IMR-90 (cell line): Measurements from ENCODE around the gene CPNE9. TPM values are rescaled to one million over a fixed set of nuclear protein-coding genes. Genes with fewer than 3 reads are reported as not detected.

Source experiments
- ATAC-seq: fragments of 200-7000 bp; cut with Tn5 transposase; 2 replicates; pipeline ENCODE4 v1.9.1; 2020; ENCODE audit warnings: low read depth, mild to moderate bottlenecking, moderate library complexity
- BruUV-seq: library from RNA; stranded (reverse); fragments of 400-500 nt; replicated peaks from 2 replicates; lab custom pipeline; 2021; lab: Mats Ljungman, UMichigan
- CTCF ChIA-PET: fragments of 300-600 bp; formaldehyde crosslinking; extraction: SDS; loops from one replicate; lab custom pipeline; 2021; ENCODE audit warnings: antibody characterized with exemption; lab: Yijun Ruan, JAX
- POLR2A ChIA-PET: fragments of 300-600 bp; sonication (Branson Sonifier 250); formaldehyde crosslinking; loops from one replicate; lab custom pipeline; 2022; ENCODE audit warnings: antibody characterized with exemption; ENCODE audit not compliant: unreplicated experiment; lab: Charles Lee
- DNase-seq: peaks from one replicate; pipeline ENCODE4 v3.0.0; 2013
- H2AFZ ChIP-seq: replicated peaks from 2 replicates; pipeline ENCODE3; 2013; ENCODE audit warnings: low read length, mild to moderate bottlenecking; ENCODE audit not compliant: poor library complexity
- H2AK5ac ChIP-seq: 2 replicates; pipeline ENCODE4 v1.6.1; 2013; ENCODE audit warnings: low read depth, low read length, inconsistent platforms
- H2AK9ac ChIP-seq: replicated peaks from 2 replicates; pipeline ENCODE3; 2013; ENCODE audit warnings: mild to moderate bottlenecking, low read depth, low read length, moderate library complexity; ENCODE audit not compliant: poor library complexity
- H2BK120ac ChIP-seq: 2 replicates; pipeline ENCODE4 v1.6.1; 2013; ENCODE audit warnings: low read depth, low read length, inconsistent platforms
- H2BK15ac ChIP-seq: 3 replicates; pipeline ENCODE4 v1.6.1; 2013; ENCODE audit warnings: low read depth, low read length, inconsistent platforms
- H2BK20ac ChIP-seq: 2 replicates; pipeline ENCODE4 v1.6.1; 2013; ENCODE audit warnings: low read depth, mild to moderate bottlenecking, inconsistent platforms, low read length, moderate library complexity
- H2BK5ac ChIP-seq: 2 replicates; pipeline ENCODE4 v1.6.1; 2013; ENCODE audit warnings: mild to moderate bottlenecking, low read depth, low read length, inconsistent platforms; ENCODE audit not compliant: poor library complexity, severe bottlenecking
- H3K14ac ChIP-seq: replicated peaks from 2 replicates; pipeline ENCODE4 v1.6.1; 2013; ENCODE audit warnings: low read depth, low read length, inconsistent platforms
- H3K18ac ChIP-seq: 2 replicates; pipeline ENCODE4 v1.6.1; 2013; ENCODE audit warnings: low read depth, low read length, control low read depth
- H3K23ac ChIP-seq: 2 replicates; pipeline ENCODE4 v1.6.1; 2013; ENCODE audit warnings: low read depth, low read length, inconsistent platforms
- H3K27ac ChIP-seq: 2 replicates; pipeline ENCODE4 v1.5.1; 2013; ENCODE audit warnings: mild to moderate bottlenecking, control low read depth, low read length; ENCODE audit not compliant: insufficient read depth
- H3K27me3 ChIP-seq: 2 replicates; pipeline ENCODE4 v1.6.1; 2013; ENCODE audit warnings: low read length; ENCODE audit not compliant: control insufficient read depth, insufficient read depth
- H3K36me3 ChIP-seq: 2 replicates; pipeline ENCODE4 v1.6.1; 2013; ENCODE audit warnings: low read length, mixed read lengths; ENCODE audit not compliant: control insufficient read depth, insufficient read depth
- H3K4ac ChIP-seq: 2 replicates; pipeline ENCODE4 v1.6.1; 2013; ENCODE audit warnings: low read depth, low read length, inconsistent platforms
- H3K4me1 ChIP-seq: 2 replicates; pipeline ENCODE4 v1.6.1; 2013; ENCODE audit warnings: low read length, mixed read lengths; ENCODE audit not compliant: control insufficient read depth, insufficient read depth
- H3K4me2 ChIP-seq: 2 replicates; pipeline ENCODE4 v1.6.1; 2013; ENCODE audit warnings: low read depth, mild to moderate bottlenecking, control low read depth, low read length, moderate library complexity
- H3K4me3 ChIP-seq: 2 replicates; pipeline ENCODE4 v1.5.1; 2013; ENCODE audit warnings: low read depth, mild to moderate bottlenecking, control low read depth, low read length, moderate library complexity; ENCODE audit not compliant: insufficient read depth
- H3K56ac ChIP-seq: 2 replicates; pipeline ENCODE4 v1.6.1; 2013; ENCODE audit warnings: low read length, inconsistent platforms; ENCODE audit not compliant: insufficient read depth; ENCODE audit errors: extremely low read depth
- H3K79me1 ChIP-seq, 2 experiments: 2 replicates each; pipeline ENCODE4 v1.6.1; 2013; ENCODE audit warnings: low read length in 2 of 2, inconsistent platforms in 1 of 2, low read depth in 1 of 2
- H3K9ac ChIP-seq: 2 replicates; pipeline ENCODE4 v1.6.1; 2013; ENCODE audit warnings: low read depth, low read length, control low read depth
- H3K9me1 ChIP-seq: 2 replicates; pipeline ENCODE4 v1.6.1; 2013; ENCODE audit warnings: low read length, inconsistent platforms; ENCODE audit not compliant: insufficient read depth
- H3K9me3 ChIP-seq: 2 replicates; pipeline ENCODE4 v1.6.1; 2013; ENCODE audit warnings: low read length; ENCODE audit not compliant: control insufficient read depth, insufficient read depth
- H4K20me1 ChIP-seq: 2 replicates; pipeline ENCODE4 v1.6.1; 2013; ENCODE audit warnings: low read length, inconsistent platforms; ENCODE audit not compliant: insufficient read depth
- H4K5ac ChIP-seq: 2 replicates; pipeline ENCODE4 v1.6.1; 2013; ENCODE audit warnings: mild to moderate bottlenecking, low read depth, low read length, control low read depth
- H4K8ac ChIP-seq, 2 experiments: 2 replicates each; pipeline ENCODE4 v1.6.1; 2013; ENCODE audit warnings: low read depth in 2 of 2, low read length in 2 of 2, control low read depth in 1 of 2, inconsistent platforms in 1 of 2
- H4K91ac ChIP-seq: 2 replicates; pipeline ENCODE4 v1.6.1; 2013; ENCODE audit warnings: low read depth, low read length, inconsistent platforms; ENCODE audit not compliant: insufficient read depth
- BHLHE40 ChIP-seq: fragments of 150-350 bp; IDR thresholded peaks from 2 replicates; pipeline ENCODE4 v1.6.1; 2016; ENCODE audit warnings: mild to moderate bottlenecking, low read depth, low read length
- CEBPB ChIP-seq: IDR thresholded peaks from 2 replicates; pipeline ENCODE4 v1.6.1; 2012; ENCODE audit warnings: low read depth, low read length, improper control_type of control experiment
- CHD1 ChIP-seq: IDR thresholded peaks from 2 replicates; pipeline ENCODE4 v1.6.1; 2012; ENCODE audit warnings: low read depth, low read length, improper control_type of control experiment
- ELK1 ChIP-seq: fragments of 150-350 bp; IDR thresholded peaks from 2 replicates; pipeline ENCODE4 v1.6.1; 2016; ENCODE audit warnings: low read depth, mild to moderate bottlenecking, low read length, moderate library complexity, borderline replicate concordance
- FOS ChIP-seq: fragments of 150-350 bp; IDR thresholded peaks from 2 replicates; pipeline ENCODE4 v1.6.1; 2016; ENCODE audit warnings: low read depth, low read length
- MAFK ChIP-seq: IDR thresholded peaks from 2 replicates; pipeline ENCODE4 v1.6.1; 2012; ENCODE audit warnings: low read depth, low read length, improper control_type of control experiment
- MAZ ChIP-seq: IDR thresholded peaks from 2 replicates; pipeline ENCODE4 v1.6.1; 2012; ENCODE audit warnings: low read depth, mild to moderate bottlenecking, low read length, improper control_type of control experiment, moderate library complexity, borderline replicate concordance
- MXI1 ChIP-seq: IDR thresholded peaks from 2 replicates; pipeline ENCODE4 v1.6.1; 2012; ENCODE audit warnings: low read depth, mild to moderate bottlenecking, low read length, moderate library complexity, borderline replicate concordance
- NFE2L2 ChIP-seq: fragments of 150-350 bp; IDR thresholded peaks from 2 replicates; pipeline ENCODE4 v1.6.1; 2016; ENCODE audit warnings: low read depth, mild to moderate bottlenecking, low read length
- POLR2A ChIP-seq: IDR thresholded peaks from 2 replicates; pipeline ENCODE4 v1.6.1; 2012; ENCODE audit warnings: mild to moderate bottlenecking, low read depth, low read length
- RAD21 ChIP-seq: IDR thresholded peaks from 2 replicates; pipeline ENCODE4 v1.6.1; 2012; ENCODE audit warnings: low read length, improper control_type of control experiment
- RCOR1 ChIP-seq: IDR thresholded peaks from 2 replicates; pipeline ENCODE4 v1.6.1; 2012; ENCODE audit warnings: mild to moderate bottlenecking, low read length, improper control_type of control experiment; ENCODE audit not compliant: insufficient replicate concordance
- RFX5 ChIP-seq: IDR thresholded peaks from 2 replicates; pipeline ENCODE4 v1.8.0; 2012; ENCODE audit warnings: low read depth, mild to moderate bottlenecking, low read length, moderate library complexity
- SMC3 ChIP-seq: fragments of 150-350 bp; IDR thresholded peaks from 2 replicates; pipeline ENCODE4 v1.6.1; 2016; ENCODE audit warnings: low read depth, mild to moderate bottlenecking, antibody characterized with exemption, low read length, moderate library complexity
- USF2 ChIP-seq: fragments of 150-350 bp; IDR thresholded peaks from 2 replicates; pipeline ENCODE4 v1.6.1; 2017; ENCODE audit warnings: mild to moderate bottlenecking, antibody characterized with exemption, low read length, low read depth
- WGBS, 2 experiments: methylation state at CpG; one replicate each; pipeline versions ENCODE4 v1.1.5 to v1.1.7; 2013; ENCODE audit warnings: missing lambda C conversion rate in 2 of 2; ENCODE audit not compliant: insufficient read length in 1 of 2; ENCODE audit errors: extremely low coverage in 2 of 2; 5-methylcytosine and 5-hydroxymethylcytosine counted together
- dilution Hi-C: fragments of 300-500 bp; cut with HindIII; formaldehyde crosslinking; loops from one replicate; pipeline ENCODE4 v1.14.3; 2018; ENCODE audit warnings: low sequenced_read_pairs; ENCODE audit not compliant: unreplicated experiment
- in situ Hi-C: fragments of 300-500 bp; cut with MboI; formaldehyde crosslinking; loops from 3 replicates; pipeline ENCODE4 v1.14.3; 2019; ENCODE audit warnings: low sequenced_read_pairs, inconsistent platforms, mixed read lengths
- intact Hi-C: fragments of 100-400 bp; cut with micrococcal nuclease; formaldehyde crosslinking; loops from 2 replicates; pipeline ENCODE4 v1.10.0; 2022
- polyA plus RNA-seq, 3 experiments: library from polyadenylated mRNA; depleted of rRNA; stranded (reverse); fragments of >200 nt; gene quantifications; 2 replicates each; pipeline ENCODE4 v1.2.3, GENCODE V29; 2012; ENCODE audit warnings: low replicate concordance in 1 of 3
- total RNA-seq: library from RNA; depleted of rRNA; stranded (reverse); fragments of >200 nt; gene quantifications from 2 replicates; pipeline ENCODE4 v1.2.3, GENCODE V29; 2012
- TF ChIP-seq, protein P1 (sequence below): conservative IDR thresholded peaks from 2 replicates; pipeline ENCODE4 v1.5.1; 2012; ENCODE audit warnings: mild to moderate bottlenecking, low read depth, low read length, improper control_type of control experiment

Gene CPNE9
- total and polyA plus RNA-seq, 2 of the 4 experiments (the other 2 are of a cell fraction): not detected

- intact Hi-C loops (no loop called here), dilution Hi-C loops (no loop called here), in situ Hi-C loops (no loop called here)
- POLR2A ChIA-PET: no interaction called here
- H3K36me3 ChIP-seq: peaks cover 46% of the 10 kb centered on the region
- H3K9me3 ChIP-seq: no peaks in the 10 kb centered on the region
- H4K20me1 ChIP-seq: no peaks in the 10 kb centered on the region
- no peak overlapping the region for H3K9ac ChIP-seq
- no peak for DNase-seq
- H3K4me2 ChIP-seq: no peak overlapping the region
- ATAC-seq: no peak
- no peak overlapping the region for H2BK15ac ChIP-seq
- H3K4me3 ChIP-seq: no peak overlapping the region
- H3K4ac ChIP-seq: no peak overlapping the region
- BruUV-seq: no TSS peak
- no peak overlapping the region for H2AFZ ChIP-seq
- no peak for TF ChIP-seq BHLHE40
- TF ChIP-seq FOS: no peak
- TF ChIP-seq NFE2L2: no peak
- TF ChIP-seq, protein P1, sequence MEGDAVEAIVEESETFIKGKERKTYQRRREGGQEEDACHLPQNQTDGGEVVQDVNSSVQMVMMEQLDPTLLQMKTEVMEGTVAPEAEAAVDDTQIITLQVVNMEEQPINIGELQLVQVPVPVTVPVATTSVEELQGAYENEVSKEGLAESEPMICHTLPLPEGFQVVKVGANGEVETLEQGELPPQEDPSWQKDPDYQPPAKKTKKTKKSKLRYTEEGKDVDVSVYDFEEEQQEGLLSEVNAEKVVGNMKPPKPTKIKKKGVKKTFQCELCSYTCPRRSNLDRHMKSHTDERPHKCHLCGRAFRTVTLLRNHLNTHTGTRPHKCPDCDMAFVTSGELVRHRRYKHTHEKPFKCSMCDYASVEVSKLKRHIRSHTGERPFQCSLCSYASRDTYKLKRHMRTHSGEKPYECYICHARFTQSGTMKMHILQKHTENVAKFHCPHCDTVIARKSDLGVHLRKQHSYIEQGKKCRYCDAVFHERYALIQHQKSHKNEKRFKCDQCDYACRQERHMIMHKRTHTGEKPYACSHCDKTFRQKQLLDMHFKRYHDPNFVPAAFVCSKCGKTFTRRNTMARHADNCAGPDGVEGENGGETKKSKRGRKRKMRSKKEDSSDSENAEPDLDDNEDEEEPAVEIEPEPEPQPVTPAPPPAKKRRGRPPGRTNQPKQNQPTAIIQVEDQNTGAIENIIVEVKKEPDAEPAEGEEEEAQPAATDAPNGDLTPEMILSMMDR: no peak
- TF ChIP-seq MAZ: no peak
- TF ChIP-seq USF2: no peak
- no peak for TF ChIP-seq MXI1
- no peak for TF ChIP-seq RCOR1
- no peak for TF ChIP-seq RAD21
- TF ChIP-seq SMC3: no peak
- no peak for TF ChIP-seq POLR2A
- no peak for TF ChIP-seq MAFK
- TF ChIP-seq CHD1: no peak
- no peak for TF ChIP-seq CEBPB
- no peak for TF ChIP-seq ELK1
- TF ChIP-seq RFX5: no peak
- no peak overlapping the region for H2AK9ac ChIP-seq
- no peaks in the 10 kb centered on the region for H3K79me1 ChIP-seq
- no peak overlapping the region for H2BK20ac ChIP-seq
- H3K14ac ChIP-seq: no peak overlapping the region
- H3K27ac ChIP-seq: no peak overlapping the region
- CTCF ChIA-PET: no interaction called here
- no peak overlapping the region for H4K91ac ChIP-seq
- H4K5ac ChIP-seq: no peak overlapping the region
- H2BK5ac ChIP-seq: no peak overlapping the region
- no peak overlapping the region for H3K23ac ChIP-seq
- H3K27me3 ChIP-seq: no peaks in the 10 kb centered on the region
- H3K4me1 ChIP-seq: no peaks in the 10 kb centered on the region
- no peak overlapping the region for H2AK5ac ChIP-seq
- no peak overlapping the region for H2BK120ac ChIP-seq
- no peak overlapping the region for H3K56ac ChIP-seq
- H3K9me1 ChIP-seq: no peaks in the 10 kb centered on the region; the same call in 1 of the 2 replicates
- no peak overlapping the region for H3K18ac ChIP-seq
- no peak overlapping the region for H4K8ac ChIP-seq
- no CpG with 5 or more reads among the region's 7 CpGs for WGBS, 2 experiments
Observed at GRCh38 chr3:9695746-9696145, 7.9 kb upstream of the CPNE9 start.
